ENCODE results near the gene NRROS.
"Not testable (repeated sequence)": the region's sequence is repeated elsewhere in the genome, so short reads cannot be mapped to it uniquely, and the experiment has no call there.

- not testable (repeated sequence) for TF ChIP-seq POLR2A (IDR thresholded peaks at IDR 0.05; ENCODE audit: low read depth, low read length); REST (IDR thresholded peaks at IDR 0.05; ENCODE audit: low read depth, low read length); TAF1 (IDR thresholded peaks at IDR 0.05; ENCODE audit: borderline replicate concordance, low read depth, low read length); CTCF (IDR thresholded peaks at IDR 0.05 in 2 of 3, conservative IDR thresholded peaks at IDR 0.05 in 1 of 3; ENCODE audit: control insufficient read depth in 2 of 3, extremely low read depth in 1 of 3, insufficient read depth in 1 of 3, low read depth in 3 of 3, low read length in 3 of 3); MAX (IDR thresholded peaks at IDR 0.05; ENCODE audit: low read depth, low read length); ZBTB11 (CRISPR knock-in tag; IDR thresholded peaks at IDR 0.05)
These were observed 41.3 kb upstream of the NRROS start for GRCh38 chr3:196597971-196598733.

Measured in GM12878 (cell line).